GM21447 (cell line): ENCODE data around the gene FARSA.
"Not testable (repeated sequence)": the region's sequence is repeated elsewhere in the genome, so short reads cannot be mapped to it uniquely, and the experiment has no call there.

Experiments used
- ATAC-seq: cut with Tn5 transposase; IDR thresholded peaks from one replicate; pipeline ENCODE4 v1.9.1; 2021; ENCODE audit not compliant: unreplicated experiment

The FARSA gene

DNA sequence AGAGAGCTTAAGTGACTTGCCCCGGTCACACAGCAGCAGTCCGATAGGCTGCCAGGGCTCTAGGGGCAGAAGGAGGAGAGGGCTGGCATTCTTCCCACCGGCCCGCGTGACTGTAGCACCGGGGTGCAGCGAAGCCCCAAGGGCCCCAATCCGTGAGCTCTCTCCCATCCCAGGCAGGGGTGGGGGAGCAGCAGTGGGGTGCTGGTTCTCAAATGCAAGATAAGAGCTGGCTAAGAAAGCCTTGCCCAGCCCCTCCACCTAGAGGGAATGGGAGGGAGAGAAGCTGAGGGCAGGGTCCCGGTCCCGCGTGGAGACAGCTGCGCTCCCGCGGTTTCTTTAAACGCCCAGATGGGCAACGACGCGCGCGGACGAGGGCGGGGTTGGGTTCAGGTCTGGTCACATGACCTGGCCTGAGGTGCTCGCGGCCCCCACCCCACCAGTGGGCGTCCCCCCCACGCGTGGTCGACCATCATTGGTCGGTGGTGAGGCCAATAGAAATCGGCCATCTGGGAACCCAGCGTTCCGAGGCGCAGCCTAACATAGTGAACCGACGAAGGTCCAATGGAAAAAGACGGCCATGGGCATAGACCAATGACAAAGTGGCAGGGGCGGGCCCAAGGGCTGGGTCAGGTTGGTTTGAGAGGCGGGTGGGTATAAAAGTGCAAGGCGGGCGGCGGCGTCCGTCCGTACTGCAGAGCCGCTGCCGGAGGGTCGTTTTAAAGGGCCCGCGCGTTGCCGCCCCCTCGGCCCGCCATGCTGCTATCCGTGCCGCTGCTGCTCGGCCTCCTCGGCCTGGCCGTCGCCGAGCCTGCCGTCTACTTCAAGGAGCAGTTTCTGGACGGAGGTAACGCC lies 4.6 kb upstream of the FARSA start, which contains the start of gene CALR:
TSS of gene CALR (plus strand) at position 683 of the 852 bp plus-strand sequence. CDS start at position 754, 71 bp downstream.
- peak; percentile 76 for ATAC-seq

DNA sequence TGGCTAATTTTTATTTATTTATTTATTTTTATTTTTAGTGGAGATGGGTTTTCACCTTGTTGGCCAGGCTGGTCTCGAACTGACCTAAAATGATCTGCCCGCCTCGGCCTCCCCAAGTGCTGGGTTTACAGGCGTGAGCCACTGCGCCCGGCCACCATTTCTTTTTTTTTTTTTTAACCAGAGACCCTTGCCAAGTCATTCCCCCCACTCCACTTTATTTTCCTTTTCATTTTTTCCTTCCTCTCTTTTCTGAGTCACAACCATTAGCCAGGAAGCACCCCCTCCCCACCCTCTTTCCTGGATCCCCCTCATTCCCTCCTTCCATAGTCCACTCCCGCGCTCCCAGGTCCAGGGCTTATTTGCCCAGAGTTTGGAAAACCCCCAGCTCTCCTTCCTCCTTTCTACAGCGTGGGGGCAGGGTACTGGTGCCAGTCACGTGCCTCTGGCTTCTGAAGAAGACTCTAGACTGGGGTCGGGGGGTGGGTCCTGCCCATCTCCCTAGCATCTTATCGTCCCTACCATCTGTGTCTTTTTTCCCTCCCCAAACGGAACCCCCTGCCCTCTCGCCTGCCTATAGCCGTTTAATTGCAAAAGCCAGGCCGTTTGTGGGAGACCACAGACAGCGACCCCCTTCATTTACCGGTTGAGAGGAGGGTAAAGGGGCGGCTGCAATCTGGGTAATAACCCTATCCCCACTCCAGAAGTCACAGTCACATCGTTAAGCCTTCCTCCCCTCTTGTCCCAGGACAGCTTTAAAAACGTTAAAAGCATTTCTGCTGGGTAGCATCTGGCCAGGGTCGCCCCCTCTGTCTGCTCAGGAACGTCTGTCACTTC lies 3.8 kb upstream of the FARSA start:
- no peak for ATAC-seq

DNA sequence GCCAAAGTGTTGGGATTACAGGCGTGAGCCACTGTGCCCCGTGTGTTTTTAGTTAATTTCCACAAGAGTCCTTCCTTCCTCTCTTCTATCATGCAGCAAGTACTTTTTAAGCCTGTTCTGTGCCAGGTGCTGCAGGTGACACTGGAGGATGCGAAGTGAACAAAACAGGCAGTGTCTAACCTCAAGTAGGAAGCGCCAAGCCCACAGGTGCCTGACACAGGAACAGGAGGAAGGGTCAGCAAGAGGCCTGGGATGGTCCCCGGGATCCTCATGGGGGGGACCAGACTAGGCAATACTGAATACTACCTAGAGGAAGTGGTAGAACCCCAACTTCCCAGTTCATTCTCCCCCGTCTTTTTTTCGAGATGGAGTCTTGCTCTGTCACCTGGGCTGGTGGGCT lies 3.1 kb upstream of the FARSA start:
- no peak for ATAC-seq

DNA sequence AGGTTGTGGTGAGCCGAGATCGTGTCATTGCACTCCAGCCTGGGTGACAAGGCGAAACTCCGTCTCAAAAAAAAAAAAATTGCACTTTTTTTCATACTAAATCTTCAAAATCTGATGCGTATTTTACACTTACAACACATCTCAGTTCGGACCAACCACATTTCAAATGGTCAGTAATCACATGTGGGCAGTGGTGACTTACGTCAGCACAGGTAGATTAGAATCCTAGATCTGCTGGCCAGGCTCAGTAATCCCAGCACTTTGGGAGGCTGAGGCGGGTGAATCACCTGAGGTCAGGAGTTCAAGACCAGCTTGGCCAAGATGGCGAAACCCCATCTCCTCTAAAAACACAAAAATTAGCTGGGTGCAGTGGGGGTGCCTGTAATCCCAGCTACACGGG lies 1.6 kb upstream of the FARSA start:
- no peak for ATAC-seq

DNA sequence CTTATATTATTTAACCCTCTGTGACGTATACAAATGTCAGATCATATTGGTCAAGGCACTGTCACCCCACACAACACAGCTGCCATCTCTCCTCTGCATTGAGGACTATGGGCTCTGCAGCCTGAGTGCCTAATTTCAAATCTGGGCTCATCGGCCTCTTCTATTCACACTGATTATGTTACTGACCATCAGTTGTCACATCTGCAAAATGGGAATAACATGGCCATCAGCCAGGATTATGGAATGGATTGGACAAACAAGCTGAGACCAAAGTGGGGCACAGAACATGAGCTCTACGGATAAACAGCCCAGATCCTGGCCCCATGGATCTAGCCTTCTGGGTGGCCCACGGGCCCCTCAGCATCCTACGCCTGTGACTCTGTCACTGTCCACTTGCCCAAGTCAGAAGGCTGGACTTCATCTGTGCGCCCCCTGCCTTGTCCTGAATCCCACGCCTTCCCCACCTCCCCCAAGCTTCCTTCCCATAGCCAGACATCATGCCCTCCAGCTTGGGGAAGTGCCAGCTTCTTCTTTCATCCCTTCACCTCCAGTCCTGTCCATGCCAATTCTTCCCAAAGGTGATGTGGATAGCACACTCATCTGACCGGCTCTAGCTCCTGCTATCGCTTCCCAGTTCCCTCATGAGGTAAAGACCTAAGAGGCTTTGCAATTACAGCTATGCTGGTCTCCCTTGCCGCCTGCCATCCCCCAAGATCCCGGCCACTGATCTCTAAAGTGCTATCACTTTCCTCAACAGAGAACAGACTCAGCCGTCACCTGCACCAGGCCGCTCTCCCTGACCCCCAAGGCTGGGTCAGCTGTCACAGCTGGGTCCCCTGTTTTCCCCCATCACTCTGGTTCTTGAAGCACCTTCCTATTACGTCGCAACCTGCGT lies 872 bp downstream of the FARSA start:
- no peak for ATAC-seq

DNA sequence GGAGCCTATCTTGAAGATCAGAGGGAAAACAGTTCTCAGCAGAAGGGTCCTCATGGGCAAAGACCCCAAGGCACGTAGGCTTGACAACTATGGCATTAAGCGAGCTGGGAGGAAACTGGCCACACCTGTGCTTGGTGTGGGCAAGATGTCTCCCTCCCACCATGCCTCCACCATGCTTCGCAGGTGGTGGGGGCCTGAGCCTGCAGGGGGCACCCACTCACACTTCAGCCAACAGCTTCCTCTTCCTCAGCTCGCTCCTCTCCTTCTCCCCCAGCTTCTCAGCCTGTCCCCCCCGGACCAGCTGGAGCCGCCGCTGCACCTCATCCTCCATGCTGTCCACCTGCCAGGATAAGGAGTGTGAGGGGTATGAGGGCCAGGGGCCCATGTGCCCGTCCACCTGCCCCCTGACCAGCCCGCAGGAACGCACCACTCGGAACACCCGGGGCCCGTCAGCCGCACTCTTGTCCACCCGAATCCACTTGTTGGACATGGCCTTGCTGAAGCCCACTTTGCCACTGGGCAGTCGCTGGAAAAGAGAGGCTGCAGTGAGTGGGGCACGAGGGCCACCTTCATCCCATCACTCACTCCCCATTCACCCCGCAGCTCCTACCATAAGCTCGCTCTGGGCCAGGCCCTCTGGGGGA lies 3.4 kb downstream of the FARSA start:
- no peak for ATAC-seq

DNA sequence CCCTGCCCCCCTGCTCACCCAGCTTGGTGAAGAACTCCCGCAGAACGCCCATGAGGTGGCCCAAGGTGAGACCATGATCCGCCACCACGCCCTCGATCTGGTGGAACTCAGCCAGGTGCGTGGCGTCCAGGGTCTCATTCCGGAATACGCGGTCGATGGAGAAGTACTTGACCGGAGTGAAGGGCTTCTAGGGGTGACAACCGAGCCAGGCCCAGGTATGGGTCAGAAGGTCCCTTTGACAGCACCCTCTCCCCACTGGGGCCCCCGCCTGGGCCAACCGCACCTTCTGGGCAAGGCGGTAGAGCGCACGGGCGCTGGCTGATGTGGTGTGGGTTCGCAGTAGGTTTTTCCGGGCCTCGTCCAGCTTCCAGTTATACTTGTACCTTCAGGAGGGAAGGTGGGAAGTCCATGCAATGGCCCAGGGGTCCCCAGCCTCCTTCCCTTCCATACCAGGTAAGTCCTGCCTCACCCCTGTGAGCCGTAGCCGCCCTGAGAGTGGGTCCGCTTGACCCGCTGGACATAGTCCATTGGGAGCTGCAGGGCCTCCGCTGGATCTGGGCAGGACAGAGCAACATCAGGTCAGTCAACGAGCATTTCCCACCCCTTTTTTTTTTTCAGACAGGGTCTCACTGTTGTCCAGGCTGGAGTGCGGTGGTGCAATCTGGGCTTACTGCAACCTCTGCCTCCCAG lies 8.7 kb downstream of the FARSA start:
- no peak for ATAC-seq

DNA sequence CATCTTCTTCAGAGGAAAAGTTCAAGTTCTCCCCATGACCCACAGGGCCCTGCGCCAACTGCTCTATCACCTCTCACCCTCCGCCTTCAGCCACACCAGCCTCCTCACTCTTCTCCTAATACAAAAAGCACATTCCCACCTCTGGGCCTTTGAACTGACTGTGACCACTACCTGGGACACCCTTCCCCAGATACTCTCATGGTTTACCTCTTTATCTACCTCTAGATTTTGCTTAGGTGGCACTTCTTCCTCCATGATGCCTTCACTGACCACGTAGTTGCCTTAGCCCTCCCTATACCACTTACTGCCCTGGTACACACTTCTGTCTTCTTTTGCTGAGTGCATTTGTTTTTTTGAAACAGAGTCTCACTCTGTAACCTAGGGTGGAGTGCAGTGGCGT lies 10.6 kb downstream of the FARSA start:
- ATAC-seq = no peak

DNA sequence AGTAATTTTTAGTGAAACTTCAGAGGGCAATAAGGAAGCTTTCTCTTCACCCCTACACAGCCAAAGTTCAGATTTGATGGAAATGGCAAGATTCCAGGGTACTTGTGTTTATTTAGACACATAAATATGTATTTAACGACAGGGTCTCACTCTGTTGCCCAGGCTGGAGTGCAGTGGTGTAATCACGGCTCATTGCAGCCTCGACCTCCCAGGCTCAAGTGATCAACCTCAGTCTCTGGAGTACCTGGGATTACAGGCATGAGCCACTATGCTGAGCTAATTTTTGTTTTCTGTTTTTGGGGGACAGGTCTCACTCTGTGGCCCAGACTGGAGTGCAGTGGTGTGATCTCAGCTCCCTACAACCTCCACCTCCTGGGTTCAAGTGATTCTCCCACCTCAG lies 12.5 kb downstream of the FARSA start:
- ATAC-seq = no peak

DNA sequence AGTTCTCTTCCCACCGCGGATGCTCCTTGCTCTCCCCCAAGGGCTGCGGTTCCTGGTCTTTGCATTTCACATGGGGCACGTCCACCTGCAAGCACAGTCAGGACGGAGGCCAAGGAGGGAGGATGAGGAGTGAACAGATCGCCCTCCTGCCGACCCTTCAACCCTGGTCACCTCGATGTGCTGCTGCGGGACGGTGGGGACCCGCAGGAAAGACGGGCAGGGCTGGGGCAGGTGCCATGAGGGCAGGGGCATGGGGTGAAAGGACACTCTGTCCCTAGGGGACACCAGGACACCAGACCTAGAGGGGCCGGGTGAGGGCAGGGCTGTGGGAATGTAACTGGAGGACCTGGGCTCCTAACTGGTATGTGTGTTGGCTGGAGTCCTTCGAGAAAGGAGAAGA lies 15.3 kb downstream of the FARSA start:
- ATAC-seq = no peak

DNA sequence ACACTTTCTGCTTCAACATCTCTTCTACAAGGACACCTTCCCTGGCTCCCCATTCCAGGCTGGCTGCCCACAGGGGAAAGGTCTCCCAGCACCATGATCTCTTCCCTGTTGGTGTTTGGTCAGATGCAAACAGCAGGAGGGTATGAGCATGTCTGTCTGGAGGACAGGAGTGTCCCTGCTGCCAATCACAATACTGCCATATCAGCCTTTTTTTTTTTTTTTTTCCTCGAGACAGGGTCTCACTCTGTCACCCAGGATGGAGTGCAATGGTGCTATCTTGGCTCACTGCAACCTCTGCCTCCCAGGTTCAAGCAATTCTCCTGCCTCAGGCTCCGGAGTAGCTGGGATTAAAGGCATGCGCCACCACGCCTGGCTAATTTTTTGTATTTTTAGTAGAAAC lies 17.7 kb downstream of the FARSA start:
- ATAC-seq = not testable (repeated sequence)

DNA sequence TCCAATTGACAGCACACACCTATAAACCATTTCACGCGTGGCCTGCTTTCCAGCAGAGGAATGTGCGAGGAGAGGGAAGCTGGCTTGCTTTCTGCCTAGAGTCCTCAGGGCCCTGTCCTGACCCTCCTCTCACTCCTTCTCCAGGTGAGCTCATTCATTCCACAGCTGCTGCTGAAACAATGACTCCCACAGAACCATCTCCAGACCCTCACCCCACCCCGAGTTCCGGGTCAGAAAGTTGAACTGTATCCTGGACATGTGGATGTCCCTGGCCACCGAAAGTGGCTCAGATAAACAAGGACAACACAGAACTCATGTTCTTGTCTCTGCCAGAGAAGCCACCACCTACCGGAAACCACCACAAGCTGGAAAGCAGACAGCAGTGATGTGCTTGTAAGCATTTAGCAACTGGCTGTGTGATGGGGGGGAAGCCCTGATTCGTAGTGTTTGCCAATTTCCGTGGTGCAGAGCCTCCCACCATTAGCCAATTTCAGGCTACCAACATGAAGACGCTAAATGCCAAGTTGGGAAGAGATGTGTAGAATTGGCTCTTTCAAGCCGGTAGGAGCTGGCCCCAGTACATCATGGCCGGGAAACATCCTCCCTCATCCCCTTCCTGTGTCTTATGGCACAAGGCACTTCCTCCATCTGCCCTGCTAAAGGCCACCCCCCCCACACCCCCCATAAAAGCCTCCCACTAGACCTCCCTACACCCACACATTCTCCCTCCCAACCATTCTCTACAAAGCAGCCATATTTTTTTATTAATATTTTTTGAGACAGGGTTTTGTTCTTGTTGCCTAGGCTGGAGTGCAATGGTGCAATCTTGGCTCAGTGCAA lies 19.4 kb downstream of the FARSA start:
- no peak for ATAC-seq

DNA sequence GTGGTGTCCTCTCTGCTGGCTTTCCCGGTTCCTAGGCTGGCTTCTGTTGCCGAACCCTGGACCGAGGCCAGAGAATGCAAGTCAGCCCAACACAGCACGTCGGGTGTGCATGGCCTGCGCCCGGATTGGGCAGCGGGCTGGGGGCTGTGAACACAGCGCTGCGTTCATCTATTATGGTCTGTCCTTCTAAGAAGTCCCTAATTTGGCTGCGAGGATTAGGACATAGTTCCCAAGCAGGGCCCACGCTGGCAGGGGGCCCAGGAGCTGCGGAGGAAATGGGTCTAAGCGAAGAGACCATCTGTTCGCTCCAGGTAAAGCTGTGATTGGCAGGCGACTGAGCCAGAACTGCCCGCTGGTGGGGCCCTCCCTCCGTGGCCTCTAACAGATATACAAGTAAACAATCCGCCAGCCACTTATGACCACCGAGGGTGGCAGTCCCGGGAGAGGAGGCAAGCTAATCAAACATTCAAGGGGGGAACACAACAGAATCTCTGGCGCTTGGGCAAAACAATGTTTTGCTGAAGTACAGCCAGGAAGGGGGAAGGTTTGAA lies 20.4 kb downstream of the FARSA start:
- ATAC-seq = no peak

DNA sequence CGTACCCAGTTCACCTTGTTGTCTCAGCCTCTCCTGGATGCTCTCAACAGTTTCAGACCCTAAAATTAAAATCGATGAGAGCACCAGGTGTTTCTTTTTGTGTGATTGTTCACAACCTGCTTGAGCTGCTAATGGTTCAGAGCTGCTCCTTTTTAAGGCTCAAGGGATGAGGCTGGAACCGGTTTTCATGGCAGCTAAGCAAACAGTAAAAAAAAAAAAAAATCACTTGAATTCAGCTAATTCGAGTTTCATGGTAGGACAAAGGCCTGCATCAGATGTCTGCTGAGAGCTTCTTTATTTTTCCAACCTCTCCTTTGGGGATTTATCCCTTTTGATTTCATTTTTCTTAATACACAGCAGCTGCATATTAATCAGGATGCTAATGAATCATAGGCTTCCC lies 20.9 kb downstream of the FARSA start:
- ATAC-seq = no peak

DNA sequence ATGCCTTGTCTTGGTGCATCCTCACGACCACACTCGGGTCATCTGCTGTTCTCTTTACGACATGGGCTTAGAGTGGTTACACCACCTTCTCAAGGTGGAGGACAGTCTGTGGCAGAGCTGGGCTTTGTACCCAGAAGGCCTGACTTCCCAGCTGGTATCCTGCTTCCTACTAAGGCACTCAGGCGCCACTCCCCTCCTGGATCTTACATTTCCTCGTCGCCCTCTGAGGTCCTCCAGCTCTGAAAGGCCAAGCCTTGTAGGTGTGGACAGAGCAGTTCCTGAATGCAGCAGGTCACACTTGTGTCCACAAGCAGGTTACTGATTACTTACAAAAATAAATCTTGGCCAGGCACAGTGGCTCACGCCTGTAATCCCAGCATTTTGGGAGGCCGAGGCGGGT lies 26.3 kb downstream of the FARSA start:
- no peak for ATAC-seq

DNA sequence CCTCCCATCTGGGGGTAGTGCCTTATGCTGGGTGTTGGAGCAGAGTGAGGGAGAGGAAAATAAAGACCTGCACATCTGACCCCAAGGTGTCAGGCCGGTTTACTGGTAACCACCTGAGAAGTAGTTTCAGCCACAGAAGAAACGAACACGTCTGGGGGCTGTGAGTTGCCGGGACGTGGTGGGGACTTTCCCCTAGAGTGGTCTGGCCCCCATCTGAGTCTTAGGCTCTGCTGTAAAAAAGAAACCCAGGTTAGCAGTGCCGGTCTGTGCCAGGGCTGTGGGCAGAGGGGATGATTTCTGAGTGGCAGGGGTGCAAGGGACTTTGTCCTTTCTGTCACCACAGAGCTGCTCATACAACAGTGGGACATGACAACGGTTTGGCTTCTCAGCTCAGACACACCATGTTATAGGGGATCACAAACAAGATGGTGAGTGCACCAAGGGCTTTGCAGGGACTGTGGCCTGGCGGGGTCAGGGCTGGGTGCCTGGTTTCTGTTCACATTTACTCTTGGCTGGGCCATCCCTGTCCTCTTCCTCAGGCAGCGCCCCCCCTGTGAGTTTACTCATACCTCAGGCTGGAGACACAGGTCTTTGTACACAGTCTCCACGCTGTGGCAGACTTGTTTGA lies 33.5 kb downstream of the FARSA start:
- ATAC-seq = peak; percentile 82

DNA sequence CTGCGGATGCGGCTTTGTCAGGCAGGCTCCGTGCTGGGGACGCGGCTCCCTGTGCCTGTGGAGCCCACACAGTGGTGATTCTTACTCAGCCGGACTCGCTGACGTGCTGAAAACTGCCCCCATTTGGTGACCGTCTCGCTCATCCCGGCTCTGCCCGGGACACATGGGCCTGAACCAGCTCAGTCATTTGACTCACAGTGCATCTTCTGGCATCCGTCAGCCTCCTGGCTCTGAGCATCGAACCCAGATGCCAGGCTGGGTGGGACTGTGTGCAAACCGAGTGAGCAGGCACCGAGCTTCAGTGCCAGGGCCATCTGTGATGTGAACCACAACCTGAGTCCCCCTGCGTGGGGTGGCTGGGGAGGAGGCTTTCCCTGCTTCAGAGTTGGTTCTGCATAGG lies 37.1 kb downstream of the FARSA start:
- ATAC-seq = no peak

DNA sequence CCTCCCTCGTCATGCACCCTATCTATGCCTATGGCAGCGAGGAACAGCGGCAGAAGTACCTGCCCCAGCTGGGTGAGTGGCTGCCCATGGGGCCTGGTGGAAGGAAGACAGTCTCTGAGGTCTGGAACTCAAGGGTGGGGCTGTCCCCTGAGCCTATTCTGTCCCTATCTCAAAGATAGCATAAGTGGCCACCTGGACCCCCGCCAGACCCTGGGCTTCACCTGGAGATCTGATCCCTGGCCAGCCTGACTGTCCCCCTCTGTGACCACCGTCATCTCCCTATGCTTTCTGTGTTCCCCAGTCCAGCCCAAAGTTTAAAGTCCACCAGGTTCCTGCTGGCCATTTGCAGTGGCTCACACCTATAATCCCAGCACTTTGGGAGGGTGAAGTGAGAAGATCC lies 39.9 kb downstream of the FARSA start:
- no peak for ATAC-seq
